WTC11 (cell line): ENCODE measurements around the gene RBL1.

ENCODE experiments used
- ETV6 ChIP-seq: sonication (generic); formaldehyde crosslinking; IDR thresholded peaks from 2 replicates; pipeline ENCODE4 v1.8.1; 2022; ENCODE audit warnings: mild to moderate bottlenecking, missing genetic modification reagents
- NR1H2 ChIP-seq: sonication (generic); formaldehyde crosslinking; IDR thresholded peaks from 2 replicates; pipeline ENCODE4 v1.9.0; 2021; ENCODE audit warnings: mild to moderate bottlenecking, moderate library complexity, missing genetic modification reagents
- SP1 ChIP-seq: sonication (generic); formaldehyde crosslinking; conservative IDR thresholded peaks from 2 replicates; pipeline ENCODE4 v1.8.1; 2022; ENCODE audit warnings: missing genetic modification reagents
- TF ChIP-seq, protein P1 (sequence below): fragments of 200-600 bp; IDR thresholded peaks from 2 replicates; pipeline ENCODE4 v1.8.0; 2022; ENCODE audit warnings: antibody characterized with exemption

DNA sequence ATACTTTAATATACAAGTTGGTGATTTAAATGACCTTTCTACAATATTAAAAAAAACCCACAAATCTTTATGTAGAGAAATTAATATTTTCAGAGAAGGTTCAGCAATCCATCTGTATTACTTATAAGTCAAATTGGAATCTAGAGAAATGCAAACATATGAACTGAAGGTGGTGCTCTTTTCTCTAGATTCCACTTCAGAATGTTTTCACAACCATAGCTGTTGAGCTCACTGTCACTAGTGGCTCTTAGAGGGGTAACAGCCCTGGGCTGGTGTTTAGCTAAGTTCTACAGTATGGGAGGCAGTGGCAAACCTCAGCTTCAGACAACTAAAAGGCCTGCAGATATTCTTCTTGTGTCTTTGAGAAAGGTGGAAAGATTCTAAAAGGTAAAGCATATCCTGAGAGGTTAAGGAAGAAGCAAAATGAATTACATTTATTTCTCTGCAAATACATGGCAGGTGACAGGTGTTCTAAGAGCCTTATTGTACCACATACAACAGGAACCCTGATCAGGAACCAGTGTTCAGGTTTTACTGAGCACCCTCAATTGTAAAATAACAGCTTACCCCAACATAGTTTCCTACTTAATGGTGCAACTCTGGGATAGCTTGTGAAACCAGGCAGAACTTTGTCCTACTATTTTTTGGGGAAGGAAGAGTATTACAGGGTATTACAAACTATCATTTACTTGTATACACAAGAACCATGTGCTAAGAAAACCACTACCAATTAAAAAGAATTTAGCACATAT lies 87.7 kb downstream of the RBL1 start:
- TF ChIP-seq, protein P1, sequence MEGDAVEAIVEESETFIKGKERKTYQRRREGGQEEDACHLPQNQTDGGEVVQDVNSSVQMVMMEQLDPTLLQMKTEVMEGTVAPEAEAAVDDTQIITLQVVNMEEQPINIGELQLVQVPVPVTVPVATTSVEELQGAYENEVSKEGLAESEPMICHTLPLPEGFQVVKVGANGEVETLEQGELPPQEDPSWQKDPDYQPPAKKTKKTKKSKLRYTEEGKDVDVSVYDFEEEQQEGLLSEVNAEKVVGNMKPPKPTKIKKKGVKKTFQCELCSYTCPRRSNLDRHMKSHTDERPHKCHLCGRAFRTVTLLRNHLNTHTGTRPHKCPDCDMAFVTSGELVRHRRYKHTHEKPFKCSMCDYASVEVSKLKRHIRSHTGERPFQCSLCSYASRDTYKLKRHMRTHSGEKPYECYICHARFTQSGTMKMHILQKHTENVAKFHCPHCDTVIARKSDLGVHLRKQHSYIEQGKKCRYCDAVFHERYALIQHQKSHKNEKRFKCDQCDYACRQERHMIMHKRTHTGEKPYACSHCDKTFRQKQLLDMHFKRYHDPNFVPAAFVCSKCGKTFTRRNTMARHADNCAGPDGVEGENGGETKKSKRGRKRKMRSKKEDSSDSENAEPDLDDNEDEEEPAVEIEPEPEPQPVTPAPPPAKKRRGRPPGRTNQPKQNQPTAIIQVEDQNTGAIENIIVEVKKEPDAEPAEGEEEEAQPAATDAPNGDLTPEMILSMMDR: no peak
- TF ChIP-seq ETV6 (CRISPR knock-in tag) (no peak), SP1 (no peak), NR1H2 (CRISPR knock-in tag) (no peak)
